Stimulated activated CD8-positive, alpha-beta memory T cell treated with anti-CD3 and anti-CD28 coated beads, Interleukin-4, amount 100 ng/mL, for 24 hours (primary cell): ENCODE results near the gene SLC22A23.

Source experiments
- DNase-seq: peaks from one replicate; pipeline ENCODE4 v3.0.0-alpha.2; 2020; ENCODE audit warnings: low read depth

The SLC22A23 gene

GRCh38 chr6:3369985-3370360 is 86.9 kb downstream of the SLC22A23 start:
- no peak for DNase-seq

DNA sequence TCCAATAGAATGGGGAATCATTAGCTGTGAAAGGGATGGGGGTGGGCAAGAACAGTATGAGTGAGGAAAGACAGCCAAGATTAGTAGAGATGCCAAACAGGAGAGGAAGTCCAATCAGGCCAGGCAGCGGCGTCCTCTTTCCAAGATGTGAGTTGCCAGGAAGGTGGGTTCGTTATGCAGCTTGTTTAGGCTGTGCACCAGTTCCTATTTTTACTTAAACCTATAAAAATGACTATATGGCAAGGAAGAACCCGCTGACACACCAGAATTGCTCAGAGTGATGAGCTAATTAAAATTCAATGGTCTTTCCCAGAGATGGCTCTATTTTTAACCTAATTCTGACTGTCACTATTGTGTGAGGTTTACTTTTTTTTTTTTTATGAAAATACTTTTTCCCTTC is 88.2 kb downstream of the SLC22A23 start:
- no peak for DNase-seq

DNA sequence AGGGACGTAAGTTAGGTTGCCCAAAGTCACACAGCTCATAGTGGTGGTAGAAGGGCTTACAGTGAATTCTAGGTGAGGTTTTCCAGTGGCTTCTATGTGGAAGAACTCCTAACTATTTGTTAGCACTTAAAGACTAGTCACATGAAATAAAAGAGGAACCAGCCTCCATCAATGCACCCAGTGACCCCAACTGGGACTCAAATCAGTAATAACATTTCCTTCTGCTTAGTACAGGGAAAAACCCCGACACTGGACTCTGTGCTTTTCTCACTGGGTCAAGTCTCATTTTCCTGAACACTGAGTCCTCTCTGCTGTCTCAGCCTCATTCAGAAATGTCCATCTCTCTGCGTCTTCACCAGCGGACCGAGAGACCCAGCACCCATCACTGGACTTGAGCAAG is 89.2 kb downstream of the SLC22A23 start:
- no peak for DNase-seq

DNA sequence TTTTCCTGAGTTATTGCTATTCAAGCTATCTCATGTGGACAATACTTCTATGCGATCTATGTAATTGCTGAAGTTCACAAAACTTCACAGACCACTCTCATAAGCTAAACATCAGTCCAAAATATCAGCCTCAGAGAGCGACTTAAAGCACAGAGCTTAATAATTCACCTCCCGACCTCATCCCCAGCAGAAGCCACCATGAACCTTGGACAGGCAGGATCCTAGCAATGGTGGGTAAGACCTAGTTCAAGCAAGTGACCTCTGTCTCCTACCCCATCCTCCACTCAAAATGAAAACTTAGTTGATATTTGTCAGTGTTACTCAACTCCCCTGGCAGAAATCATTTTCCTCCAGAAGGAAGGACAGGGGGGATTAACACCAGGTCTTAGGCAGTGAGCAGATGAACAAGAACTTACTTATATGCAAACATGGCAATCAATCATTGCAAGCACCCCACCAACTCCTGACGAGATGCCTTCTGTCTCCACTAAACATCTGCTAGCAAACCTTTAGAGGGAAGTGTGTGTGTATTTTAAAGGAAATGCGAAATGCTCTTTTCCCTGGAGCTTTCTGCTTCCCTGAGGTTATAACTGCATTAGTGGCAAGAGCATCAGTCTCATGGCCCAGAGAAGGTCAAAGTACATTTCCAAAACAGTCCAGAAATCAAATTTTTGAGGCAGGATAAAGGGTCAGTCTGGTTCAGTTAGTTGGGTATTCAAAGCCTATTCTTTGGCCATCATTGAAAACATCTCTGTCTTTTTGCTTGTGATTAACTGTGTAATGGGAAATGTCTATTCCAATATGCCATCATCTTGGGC is 90.0 kb downstream of the SLC22A23 start:
- no peak for DNase-seq

DNA sequence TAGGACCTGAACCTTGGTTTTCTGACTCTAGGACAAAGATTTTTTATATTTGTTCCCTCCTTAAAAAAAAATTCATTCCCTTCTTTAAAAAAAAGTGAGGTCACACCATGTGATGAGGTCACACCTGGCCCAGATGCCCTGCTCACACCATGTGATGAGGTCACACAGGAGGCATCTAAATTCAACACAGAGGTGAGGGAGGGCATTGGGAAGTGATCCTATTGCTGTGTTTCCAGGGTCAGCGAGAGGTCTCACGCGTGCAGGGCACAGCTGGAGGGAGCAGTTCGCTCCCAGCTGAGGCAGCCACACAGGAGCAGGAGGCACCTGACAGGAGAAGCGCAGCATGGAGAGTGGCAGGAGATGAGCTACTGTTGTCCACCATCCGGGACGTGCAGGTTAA is 92.5 kb downstream of the SLC22A23 start:
- DNase-seq: no peak

GRCh38 chr6:3363296-3364025 is 93.4 kb downstream of the SLC22A23 start:
- DNase-seq: no peak

DNA sequence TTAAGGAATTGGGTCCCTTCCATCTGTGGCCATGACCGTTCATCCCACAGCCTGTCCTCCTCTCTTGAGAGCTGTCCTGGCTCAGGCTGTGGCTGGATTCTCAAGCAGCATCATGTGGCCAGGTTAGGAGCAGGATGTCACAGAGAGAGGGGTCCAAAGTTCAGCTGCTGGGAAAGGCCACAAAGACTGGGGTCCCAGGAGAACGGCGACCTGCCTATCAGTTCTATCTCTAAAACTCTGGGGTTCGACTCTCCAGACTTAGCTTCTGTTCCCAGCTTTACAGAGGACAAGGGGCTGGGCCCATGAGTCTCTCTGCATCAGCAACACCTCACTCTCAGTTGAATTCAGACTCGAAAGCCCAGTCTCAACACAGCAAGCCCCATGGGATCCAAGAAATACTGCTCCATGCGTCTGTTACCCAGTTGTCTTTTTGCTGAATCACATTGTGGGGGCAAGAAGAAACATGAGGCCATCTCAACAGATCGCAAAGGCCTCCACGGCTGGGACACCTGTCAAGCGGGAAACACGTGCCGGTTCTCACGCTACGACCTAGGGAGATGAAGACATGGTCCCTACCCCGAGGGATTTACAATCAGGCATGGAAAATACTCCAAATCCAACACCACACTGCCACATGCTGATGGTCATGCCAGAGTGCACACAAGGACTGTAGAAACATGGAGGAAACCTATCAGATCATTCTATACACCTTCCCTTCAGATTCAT is 95.4 kb downstream of the SLC22A23 start:
- no peak for DNase-seq

- DNase-seq: no peak
Observed at GRCh38 chr6:3360727-3361045, 96.2 kb downstream of the SLC22A23 start.

DNA sequence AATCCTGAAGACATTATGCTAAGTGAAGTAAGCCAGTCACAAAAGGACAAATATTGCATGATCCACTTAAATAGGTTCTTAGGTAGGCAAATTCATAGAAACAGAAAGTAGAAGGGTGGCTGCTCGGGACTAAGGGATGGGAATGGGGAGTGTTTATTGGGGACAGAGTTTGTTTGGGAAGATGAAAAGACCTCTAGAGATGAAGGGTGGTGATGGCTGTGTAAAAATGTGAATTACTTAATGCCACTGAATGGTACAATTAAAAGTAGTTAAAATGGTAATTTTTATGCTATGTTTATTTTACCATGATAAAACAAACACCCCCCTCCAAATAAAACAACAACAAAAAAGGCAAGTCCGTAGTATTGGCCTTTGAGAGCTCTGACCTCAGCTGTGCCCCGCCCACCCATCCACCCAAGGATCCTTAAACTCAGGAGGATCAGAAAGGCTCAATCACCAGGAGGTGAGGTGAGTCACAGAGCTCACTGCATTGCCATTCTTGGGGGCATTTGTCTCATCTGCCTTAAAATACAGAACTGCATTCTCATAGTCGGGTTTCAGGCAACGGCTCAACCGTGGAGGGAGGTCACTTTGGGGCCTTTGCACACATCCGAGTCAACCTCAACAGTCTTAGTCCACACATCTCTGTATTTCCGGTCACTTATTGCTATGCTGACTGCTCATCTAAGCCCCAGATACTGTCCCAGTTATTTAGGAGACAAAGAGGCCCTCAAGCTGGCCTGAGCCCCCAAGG is 96.7 kb downstream of the SLC22A23 start:
- no peak for DNase-seq

- DNase-seq: no peak
Observed at GRCh38 chr6:3359101-3359752, 97.6 kb downstream of the SLC22A23 start.

- DNase-seq: no peak
Observed at GRCh38 chr6:3358413-3359100, 98.3 kb downstream of the SLC22A23 start.

DNA sequence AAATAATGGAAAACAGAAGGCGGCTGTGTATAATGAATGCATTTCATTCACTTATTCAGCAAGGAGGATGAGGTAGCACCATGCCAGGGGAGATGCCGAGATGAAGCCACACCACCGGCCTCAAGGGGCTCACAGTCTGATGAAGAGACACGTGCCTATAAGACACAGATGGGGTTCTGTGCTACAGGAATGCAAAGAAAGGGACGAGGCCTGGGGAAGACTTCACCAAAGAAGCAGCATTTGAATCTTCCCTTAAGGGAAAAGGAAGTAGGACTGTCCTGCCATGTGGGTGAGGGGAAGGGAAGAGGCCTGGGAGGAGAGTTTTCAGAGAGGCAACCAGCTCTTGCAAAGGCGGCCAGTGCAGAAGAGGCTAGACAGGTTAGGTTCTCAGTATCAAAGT is 99.2 kb downstream of the SLC22A23 start:
- no peak for DNase-seq

DNA sequence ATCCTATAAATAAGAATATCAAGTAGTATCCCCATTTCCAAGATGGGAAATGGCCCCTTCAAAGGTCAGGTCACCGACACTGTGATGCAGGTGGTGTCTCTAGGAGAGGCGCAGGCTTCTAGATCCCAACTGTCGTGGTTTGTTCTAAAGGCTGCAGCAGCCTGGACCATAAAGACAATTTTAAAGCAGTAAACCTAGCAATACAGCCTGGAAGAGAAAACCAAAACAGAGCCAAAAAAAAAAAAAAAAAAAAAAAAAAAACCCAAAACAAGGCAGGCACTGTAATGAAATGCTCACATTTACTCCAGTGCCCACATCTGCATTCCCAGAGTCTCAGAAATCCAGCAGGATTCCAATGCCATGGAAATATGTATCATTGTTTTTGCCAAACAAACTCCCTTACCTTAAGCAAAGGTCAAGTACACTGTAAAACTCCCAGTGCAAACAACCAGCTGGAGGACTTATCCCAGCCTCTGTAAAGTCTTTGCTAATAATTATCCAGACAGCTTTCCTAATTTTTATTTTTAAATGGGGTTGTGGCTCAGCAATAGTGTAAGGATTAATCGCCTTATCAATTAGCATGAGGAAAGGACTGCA is 99.9 kb downstream of the SLC22A23 start:
- DNase-seq: no peak

- DNase-seq: peak; percentile 34
Observed at GRCh38 chr6:3356056-3356823, 100.6 kb downstream of the SLC22A23 start.

DNA sequence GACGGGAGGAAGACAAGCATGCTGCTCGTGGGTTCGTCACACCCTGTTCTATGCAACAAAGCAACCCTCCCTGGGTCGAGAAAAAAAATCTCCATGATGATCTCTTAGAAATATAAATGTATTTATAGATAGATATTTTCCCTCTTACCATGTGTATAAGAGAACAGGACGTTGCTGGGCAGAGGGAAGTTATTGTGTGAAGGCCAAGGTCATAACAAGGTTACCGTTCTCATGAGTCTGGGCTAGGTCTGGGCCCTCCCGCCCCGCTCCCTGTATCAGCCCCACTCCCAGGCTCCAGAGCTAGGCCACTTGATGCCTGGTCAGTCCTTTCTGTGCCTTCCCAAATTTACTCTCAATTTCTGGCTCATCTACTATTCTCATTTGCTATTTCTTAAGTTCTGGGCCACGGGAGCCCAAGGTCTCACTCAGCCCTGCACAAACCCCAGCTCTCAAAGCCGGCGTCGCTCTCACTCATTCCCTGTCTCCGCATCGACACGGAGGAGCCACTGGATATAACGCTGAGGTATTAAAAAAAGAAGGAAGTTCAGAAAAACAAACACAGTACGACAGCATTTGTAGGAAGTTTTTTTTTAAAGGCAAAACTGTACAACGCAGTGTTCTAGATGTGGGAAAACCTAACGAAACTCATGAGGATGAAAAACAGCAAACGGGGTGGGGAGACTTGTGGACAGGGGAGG is 101.3 kb downstream of the SLC22A23 start:
- DNase-seq: no peak

DNA sequence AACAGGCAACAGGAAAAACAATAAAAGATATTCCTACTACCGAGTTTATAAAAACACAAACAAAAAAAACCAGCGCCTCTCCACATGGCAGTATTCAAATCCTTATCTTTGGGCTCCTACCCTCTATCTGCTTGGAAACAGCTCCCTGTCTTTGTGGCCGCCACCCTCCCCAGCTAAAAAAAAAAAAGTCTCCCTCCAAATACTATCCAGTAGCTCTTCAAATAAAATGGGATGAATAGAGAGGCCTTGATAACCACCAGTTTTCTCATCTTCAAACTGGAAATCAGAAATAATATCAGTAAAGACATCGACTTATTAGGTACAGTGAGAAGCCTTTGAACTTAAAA is 101.9 kb downstream of the SLC22A23 start:
- DNase-seq: no peak

GRCh38 chr6:3353939-3354338 is 102.9 kb downstream of the SLC22A23 start:
- no peak for DNase-seq

- DNase-seq: no peak
Observed at GRCh38 chr6:3353213-3353903, 103.5 kb downstream of the SLC22A23 start.

DNA sequence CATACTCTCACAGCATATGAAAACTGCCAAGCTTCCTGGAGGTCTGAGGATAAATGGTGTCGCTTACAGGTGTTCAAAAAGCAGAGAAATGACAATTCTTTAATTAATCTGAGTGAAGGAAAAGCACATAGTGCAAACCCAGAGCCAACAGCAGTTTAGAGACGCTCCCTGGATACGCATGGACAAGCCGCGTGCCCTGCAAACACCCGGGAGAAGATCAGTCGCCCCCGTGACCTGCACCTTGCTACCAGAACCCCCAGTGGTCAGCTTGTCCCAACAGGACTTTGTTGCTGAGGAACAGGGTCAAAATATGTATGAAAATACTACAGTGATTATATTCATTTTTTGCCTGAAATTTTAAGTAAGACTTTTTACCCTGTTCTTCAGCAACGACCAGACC is 104.2 kb downstream of the SLC22A23 start:
- DNase-seq: no peak
